Stimulated activated CD8-positive, alpha-beta memory T cell treated with anti-CD3 and anti-CD28 coated beads, Interleukin-15, amount 100 ng/mL, for 1 hour (primary cell): ENCODE results near the gene UGDH.

ENCODE experiments used
- DNase-seq: peaks from one replicate; pipeline ENCODE4 v3.0.0-alpha.2; 2020; ENCODE audit warnings: low read depth

UGDH gene

DNA sequence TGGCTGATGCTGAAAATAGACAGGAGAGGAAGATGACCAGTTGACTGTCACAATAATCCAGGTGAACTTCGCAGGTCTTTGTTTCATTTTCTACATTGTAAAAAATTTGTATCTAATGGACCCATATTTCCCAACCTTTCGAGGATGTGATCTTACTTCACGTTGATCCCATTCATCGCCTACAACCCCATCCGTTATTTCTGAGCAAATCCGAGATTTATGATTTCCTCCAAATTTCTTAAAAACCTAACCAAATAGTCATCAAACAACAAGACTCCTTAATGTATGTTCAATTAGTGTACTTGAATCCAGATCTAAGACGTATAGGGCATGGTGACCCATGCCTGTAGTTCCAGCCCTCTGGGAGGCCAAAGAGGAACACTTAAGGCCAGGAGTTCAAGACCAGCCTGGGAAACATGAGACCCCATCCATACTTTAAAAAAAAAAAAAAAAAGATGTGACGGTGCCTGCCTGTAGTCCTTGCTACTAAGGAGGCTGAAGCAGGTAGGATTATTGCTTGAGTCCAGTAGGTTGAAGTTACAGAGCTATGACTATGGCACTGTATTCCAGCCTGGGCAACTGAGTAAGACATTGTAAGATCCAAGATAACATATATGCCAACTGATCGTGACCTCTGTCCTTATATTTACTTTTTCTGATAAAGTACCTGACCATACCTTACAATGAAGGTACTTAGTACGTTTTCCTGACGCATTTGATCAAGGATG is 74.2 kb downstream of the UGDH start:
- DNase-seq, result no peak

GRCh38 chr4:39452153-39452859 is 74.9 kb downstream of the UGDH start:
- no peak for DNase-seq

DNA sequence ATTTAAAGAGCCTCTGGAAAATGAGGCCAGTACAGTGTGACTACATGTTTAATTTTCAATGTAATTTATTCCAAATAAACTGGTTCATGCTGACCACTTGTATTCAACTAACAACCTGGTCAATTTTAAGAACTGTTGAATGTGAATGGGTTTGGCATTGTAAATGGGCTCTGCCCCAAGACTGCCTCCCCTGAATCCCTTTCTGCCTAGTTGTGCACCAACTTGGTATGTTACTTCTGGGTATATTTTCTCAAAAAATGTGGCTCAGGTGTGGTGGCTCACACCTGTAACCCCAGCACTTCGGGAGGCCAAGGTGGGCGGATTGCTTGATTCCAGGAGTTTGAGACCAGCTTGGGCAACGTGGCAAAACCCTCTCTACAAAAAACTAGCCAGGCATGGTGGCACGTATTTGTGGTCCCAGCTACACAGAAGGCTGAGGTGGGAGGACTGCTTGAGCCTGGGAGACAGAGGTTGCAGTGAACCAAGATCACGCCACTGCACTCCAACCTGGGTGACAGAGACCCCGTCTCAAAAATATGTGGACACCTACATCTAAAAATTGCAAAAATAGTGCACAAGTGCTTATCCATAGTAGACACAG is 75.7 kb downstream of the UGDH start:
- DNase-seq, result no peak

DNA sequence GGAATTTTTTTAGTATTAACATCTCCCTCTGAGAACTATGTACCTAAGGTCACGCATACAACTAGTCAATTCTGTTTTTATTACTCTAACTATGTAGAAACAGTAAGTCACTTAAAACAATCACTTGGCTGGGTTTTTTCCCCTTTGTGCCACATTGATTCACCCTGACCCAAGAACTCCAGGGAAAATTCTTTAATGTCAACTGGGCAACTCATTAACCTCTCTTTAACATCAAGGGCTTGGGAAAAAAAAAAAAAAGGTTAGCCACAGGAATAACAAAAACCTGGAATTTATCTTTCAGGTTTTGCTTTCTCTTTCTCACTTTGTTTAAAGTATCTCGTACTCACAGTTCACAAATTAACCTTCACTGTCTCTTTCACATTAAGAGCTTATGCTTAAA is 76.6 kb downstream of the UGDH start:
- no peak for DNase-seq
